GM21526 (cell line): ENCODE data around the gene NEDD8.
"Not testable (repeated sequence)": the region's sequence is repeated elsewhere in the genome, so short reads cannot be mapped to it uniquely, and the experiment has no call there.

Experiments
- ATAC-seq: cut with Tn5 transposase; IDR thresholded peaks from one replicate; pipeline ENCODE4 v1.9.1; 2021; ENCODE audit warnings: moderate library complexity; ENCODE audit not compliant: unreplicated experiment, low FRiP score

The NEDD8 gene

DNA sequence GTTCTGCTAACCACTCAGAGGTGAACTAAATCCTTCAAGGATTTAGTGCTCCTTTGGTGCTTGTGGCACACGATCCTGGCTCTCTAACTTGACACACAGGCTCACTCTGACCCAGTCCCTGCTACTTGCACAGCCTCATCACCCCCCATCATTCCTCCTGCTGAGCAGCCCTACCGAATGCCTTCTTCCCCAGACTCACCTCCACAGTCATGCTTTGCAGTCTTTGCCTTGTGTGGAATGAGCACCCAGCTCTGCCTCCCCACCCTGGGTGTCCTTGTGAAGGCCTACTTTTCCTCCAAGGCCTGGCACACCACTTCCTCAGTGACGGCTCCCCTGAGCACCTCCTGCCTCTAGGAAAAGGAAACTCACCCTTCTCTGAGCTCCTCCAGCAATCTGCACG lies 18.2 kb upstream of the NEDD8 start:
- no peak for ATAC-seq

DNA sequence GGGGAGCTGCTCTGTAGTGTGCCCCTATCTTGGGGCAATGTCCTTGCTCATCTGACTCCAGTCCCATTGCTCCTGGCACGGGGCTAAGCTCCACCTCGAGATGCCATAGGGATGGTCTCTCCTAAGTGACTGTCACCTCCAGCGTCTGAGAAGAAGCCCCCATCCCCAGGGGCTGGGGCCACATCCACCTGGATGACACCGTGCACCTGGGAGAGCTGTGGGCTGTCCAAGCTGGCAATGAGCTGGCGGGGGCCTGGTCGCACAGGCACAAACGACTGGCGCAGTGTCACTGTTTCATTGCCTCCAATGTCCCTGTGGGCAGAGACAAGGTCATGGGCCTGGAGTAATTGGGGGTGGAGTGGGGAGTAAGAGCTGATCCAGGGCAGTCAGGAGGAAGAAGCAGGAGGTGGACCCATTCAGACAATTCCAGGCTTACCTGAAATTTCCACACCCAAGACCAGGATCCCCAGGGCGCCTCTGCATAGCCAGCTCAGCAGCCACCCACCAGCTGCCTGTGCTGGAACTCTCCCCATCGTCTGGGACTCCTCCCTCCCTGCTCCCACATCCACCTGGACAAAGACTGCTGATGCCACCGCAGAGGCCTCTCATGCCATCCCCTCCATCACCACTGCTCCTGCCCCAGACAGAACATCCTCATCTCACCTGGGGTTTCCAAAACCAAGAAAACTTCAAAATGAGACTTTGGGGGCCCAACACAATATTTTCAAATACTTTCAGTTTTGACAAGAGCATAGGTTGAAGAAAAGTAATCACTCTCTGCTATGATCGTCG lies 17.3 kb upstream of the NEDD8 start:
- no peak for ATAC-seq

DNA sequence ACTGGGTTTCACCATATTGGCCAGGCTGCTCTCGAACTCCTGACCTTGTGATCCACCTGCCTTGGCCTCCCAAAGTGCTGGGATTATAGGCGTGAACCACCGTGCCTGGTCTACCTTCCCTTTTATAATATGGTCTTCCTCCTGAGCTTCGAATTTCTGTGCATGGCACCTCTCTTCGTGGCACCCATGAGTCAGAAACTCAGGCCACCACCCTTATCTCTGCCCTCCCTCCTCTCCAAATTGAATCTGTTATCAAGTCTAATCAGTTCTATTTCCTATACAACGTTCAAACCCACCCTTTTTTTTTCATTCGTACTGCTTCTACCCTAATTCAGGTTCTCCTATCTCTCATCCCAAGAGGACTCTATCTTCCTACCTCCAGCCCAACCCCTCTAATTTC lies 15.3 kb upstream of the NEDD8 start:
- ATAC-seq: no peak

DNA sequence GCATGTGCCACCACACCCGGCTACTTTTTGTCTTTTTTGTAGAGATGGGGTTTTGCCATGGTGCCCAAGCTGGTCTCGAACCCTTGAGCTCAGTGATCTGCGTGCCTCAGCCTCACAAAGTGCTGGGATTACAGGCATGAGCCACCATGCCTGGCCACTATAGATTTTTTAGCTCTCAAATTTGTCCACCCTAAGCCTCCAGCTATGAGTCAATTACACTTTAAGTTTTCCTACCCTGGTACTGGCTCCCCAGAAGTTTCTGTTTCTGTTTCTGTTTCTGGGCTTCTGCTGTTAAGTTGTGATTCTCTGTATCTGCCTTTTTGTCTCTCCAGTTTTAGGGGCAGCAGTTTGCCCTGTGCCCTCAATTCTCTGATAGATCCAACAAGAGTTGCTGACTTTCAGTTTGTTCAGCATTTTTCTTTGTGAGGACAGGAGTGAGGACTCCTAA lies 14.6 kb upstream of the NEDD8 start:
- no peak for ATAC-seq

DNA sequence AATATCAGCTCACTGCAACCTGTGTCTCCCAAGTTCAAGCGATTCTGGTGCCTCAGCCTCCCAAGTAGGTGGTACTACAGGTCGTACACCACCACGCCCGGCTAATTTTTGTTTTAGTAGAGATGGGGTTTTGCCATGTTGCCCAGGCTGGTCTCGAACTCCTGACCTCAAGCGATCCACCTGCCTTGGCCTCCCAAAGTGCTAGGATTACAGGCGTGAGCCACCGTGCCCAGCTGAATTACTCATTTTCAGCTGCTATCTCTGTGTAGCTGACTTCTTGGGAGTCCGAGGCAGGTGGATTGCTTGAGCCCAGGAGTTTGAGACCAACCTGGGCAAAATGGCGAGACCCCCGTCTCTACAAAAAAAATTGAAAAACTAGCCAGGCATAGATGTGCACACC lies 13.2 kb upstream of the NEDD8 start:
- not testable (repeated sequence) for ATAC-seq

DNA sequence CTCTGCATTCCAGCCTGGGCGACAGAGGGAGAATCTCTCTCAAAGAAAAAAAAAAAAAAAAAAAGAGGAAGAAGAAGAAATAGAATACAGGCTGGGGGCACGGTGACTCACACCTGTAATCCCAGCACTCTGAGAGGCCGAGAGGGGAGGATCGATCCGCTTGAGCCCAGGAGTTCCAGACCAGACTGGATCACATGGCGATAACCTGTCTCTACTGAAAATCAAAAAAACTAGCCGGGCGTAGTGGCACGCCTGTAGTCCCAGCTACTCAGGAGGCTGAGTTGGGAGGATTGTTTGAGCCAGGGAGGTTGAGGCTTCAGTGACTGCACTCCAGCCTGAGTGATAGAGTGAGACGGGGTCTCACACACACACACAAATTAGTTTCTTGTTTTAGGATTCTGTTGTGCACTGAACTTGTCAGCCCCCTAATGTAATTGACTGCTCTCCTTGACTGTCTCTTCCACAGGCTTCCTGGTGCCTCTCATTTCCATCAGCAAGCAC lies 11.2 kb upstream of the NEDD8 start:
- ATAC-seq: no peak

DNA sequence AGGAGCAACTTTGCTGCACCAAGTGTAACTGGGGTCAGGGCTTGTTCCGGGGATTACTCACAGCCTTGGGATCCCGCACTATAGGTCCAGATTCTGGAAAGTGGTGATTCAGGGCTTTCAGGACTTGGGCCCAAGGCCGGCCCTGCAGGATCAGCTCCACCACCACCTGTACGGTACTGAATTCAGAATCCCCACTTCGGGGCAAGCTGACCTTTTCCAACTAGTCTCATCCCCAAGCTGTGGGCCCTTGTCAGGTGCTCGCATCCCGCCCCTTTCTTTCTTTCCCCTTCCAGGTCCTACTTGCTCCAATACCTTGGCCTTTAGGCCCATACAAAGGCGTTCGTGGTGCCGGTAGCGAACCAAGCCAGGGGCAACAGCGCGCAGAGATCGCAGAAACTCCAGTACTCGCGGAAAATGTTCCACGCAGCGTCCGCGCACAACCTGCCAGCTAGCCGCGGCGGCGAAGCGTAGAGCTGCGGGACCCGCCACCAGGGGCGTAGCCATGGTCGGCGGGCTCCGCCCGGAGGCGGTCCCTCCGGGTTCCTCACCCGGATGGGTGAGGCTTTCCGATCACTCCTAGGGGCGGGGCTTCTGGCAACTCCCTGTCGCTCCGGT lies 9.8 kb upstream of the NEDD8 start:
- peak; percentile 68 for ATAC-seq

DNA sequence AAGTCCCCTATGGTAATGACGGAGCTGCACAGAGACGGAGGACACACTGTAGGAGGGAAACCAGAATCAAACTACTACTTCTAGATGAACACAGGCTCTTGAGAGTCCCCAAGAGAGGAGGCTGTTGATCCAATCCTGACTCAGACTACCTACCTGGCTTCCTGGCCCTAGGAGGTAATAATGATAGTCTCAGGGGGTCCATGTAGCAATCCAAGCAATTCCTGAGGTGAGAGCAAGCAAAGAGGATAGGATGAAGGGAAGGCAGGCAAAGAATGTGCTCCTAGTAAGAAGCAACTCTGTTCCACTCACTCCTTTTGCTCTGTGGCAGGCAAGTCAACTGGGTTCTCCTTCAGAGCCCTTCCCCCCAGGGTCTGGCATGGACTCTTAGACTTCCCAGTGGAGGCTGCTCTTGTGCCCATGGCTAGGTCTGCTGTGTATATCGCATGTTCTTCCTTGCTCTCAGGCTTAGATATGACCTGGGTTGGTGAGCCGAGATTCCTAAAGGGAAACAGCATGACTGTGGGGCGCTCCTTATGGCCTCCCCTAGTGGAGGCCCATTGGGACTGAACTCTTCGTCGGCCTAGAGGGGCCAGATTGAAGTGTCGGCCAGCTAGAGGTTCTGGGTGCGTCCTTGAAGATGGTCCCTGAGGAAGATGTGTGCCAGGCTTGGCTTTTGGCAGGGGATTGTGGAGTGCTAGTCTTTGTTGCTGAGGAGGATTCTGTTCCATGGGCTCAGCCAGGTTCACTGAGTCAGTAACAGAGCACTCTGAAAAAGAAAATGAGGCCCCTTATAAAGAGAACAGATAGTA lies 8.1 kb upstream of the NEDD8 start:
- ATAC-seq: no peak

DNA sequence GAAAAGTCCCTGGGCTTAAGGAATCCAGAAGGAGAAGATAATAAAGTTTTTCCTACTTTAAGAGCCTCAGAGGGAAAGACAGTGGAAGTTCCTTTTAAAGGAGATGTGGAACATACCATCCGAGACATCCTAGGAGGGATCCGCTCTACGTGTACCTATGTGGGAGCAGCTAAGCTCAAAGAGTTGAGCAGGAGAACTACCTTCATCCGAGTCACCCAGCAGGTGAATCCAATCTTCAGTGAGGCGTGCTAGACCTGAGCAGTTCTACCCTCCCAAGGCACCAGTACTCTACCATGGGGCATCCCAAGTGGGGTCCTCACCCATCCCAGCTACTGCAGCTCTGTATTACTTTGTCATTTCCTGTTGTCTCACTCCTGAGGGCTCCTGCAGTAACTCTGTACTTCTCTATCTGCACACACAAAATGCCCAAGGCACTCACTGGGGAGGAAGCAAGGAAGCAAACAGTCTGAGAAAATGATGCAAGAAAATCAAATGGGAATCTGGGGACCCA lies 6.4 kb upstream of the NEDD8 start:
- no peak for ATAC-seq

DNA sequence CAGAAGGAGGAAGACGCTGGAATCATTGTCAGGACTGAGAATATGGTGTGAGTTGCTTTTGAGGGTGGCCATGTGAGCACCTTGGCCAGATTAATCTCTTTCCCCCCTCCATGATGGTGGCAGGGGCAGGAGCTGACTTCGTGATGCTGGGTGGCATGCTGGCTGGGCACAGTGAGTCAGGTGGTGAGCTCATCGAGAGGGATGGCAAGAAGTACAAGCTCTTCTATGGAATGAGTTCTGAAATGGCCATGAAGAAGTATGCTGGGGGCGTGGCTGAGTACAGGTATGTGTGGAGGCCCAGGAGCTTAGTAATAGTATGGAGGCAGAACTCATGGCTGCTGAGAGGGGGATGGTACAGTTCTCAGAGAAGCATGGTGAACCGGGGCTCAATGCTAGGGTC lies 6.0 kb upstream of the NEDD8 start:
- ATAC-seq: no peak

DNA sequence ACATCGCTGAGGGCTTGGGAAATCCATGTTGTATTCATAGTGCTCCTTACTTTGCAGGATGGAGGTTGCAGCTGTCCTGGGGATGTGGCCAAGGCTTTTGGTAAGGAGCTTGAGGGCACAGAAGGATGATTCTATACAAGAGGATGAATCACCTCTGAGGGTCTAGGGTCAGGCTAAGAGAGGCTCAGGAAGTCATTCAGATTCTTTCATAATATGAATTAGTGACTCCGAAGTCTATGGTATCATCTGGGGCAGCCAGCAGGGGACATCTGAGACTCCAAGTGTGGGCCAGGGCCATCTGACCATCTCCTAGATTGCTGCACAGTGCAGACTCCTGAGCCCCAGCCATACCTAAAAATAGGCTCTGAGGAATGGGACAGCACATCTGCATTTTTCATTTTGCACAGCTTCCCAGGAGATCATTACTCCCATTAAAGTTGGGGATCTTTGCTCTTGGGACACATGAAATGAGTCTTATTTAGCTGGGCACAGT lies 5.3 kb upstream of the NEDD8 start:
- ATAC-seq: no peak

DNA sequence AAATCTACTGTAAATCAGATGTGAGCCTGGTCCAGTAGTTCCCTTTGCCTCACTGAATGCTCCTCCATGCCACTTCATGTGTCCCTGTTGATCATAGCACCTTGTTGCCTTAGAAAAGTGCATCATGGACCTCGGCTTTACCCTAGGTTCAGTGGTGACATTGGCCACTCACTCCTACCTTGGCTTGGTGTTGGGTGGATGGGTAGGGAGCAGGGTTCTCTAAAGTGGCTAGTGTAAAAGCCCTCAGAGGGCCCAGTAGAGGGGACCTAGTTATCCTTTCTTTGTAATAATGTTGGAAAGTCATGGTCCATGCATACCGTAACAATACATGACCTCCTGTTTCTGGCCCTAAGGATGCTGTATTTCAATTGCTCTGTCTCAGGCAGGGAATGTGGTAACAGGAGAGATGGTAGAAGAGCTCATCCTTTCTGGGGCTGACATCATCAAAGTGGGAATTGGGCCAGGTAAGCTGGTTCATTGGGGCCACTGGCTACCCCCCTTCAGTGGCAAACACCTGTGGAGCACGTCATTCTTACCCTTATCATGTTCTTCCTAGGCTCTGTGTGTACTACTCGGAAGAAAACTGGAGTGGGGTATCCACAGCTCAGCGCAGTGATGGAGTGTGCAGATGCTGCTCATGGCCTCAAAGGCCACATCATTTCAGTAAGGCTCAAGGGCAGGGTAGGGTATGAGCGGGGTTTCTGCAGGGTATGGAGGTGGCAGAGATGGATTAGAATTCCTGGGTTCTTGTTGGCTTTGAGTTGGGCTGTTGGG lies 4.7 kb upstream of the NEDD8 start:
- ATAC-seq: no peak

DNA sequence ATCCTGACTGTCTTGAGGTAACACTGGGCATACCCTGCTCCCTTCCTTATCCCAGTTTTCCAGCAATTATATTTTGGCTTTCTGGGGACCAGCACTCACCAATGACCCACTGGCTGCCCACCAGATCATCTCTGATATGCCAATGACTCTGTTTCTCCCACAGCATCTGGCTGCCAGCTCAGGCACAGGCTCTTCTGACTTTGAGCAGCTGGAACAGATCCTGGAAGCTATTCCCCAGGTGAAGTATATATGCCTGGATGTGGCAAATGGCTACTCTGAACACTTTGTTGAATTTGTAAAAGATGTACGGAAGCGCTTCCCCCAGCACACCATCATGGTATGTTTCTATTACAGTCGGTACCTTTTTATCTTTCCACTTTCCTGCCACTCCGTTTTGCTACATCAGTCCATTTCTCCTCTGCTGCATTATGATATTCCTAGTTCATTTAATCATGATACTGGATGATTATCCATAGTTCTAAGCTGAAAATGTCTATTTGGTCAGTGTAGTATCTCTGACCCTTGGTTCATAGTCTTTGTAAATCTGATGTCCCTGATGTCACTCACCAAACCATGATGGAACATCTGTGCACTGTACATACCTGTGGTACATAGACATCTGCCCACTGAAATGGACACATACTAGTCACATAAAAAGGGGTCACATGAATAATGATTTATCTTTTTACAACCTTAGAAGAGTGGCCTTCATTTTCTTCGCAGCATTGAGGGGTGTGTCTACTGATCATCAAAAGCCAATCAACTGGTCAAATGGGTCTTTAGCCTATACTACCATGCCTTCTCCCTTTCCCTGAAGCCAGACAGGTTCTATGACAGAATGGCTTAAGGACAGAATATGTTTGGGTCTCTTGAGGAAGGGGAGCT lies 3.9 kb upstream of the NEDD8 start:
- ATAC-seq: no peak

DNA sequence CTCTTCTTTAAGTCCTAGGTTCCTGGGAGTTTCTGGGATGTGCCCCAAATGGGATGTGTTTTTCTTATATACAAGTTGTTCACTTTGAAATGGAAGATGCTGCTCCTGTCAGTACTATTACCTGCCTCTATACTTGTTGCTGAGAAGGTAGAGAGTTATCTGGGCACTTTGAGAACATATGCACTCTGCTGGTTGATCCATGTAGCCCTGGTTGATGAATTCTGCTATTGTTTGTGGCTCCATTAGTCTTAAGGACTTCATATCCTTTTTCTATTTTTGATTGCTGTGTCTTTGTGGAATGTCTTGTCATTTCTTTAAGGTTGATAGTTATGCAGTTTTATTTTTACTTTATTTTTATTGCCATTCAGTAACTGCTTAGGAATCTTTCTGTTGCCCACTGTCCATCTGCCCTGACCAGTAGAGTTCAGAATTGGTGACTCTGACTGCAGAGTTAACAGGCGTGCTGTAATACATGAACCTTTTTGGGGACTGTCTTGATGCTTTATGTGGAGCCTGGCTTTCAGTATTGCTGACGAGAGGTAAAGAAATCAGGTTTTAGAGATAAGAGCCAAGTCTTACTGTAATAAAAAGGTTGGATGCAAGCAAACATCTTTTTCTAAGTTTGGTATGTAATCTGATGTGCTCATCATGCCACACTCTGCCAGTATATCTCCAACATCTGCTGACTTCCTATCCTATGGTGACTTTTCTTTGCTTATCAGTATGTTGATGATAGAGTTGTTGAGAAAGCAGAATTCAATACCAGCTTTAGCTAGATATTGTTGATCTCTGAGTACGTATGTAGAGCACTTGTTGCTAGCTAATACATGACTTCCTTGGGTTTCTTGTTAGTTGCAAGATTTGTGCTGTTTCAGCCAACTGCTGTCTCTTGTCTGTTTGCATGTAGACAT lies 2.2 kb upstream of the NEDD8 start:
- ATAC-seq: no peak

DNA sequence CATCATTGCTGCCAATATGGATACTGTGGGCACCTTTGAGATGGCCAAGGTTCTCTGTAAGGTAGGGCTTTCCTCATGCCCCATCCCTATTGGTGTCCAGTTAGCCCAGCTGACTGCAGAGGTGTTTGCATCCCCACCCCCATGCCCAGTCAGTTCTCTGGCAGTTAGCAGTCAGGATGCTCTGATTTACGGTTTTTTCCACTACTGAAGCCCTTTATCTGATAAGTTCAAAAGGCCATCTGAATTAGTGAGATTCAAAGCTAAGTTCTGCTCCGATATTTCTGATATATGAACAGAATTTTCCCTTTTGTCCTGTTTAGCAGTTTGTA lies 1.3 kb upstream of the NEDD8 start:
- ATAC-seq: no peak

DNA sequence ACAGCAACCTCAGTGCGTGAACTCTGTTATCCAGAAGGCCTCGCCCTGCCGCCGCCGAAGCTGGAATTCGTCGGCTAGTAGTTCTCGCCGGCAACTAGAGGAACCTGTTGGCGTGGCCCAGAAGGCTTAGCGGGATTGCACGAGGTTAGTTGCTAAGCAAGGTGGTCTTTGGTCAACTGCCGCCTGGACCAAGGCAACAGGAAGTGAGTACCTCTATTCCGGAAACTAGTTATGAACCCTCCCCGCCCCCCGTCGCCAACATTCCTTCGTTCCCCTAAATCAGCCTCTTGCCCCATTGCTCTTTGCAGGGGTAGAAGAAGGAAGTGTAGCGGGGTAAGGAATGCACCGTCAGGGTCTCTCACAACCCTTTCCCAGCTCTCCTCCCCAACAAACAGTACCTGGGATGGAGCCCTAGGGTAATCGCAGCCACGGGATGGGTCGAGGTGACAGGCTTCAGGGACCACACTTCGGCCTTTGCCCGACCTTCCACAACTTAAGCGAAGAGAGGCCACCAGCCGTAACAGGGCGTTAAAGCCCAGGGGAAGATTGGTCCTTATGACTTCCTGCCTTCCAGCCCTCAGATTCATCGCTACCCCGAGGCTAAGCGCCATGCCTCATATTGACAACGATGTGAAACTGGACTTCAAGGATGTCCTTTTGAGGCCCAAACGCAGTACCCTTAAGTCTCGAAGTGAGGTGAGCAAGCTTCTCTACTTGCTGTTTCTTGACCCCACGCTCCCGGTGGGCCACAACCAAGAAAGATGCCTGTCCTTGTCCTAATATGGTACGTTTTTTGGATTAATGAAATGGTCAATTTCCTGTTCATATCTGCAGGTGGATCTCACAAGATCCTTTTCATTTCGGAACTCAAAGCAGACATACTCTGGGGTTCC lies 724 bp upstream of the NEDD8 start, which contains the start of gene GMPR2:
Gene GMPR2 (plus strand): TSS at position 285 of the 893 bp plus-strand sequence. CDS start 325 bp downstream, at position 610.
- peak; percentile 45 for ATAC-seq
